ENCODE results near the gene PRSS22.

GRCh38 chr16:2867987-2868789 is 10.2 kb upstream of the PRSS22 start:
- TF ChIP-seq EP300 (IDR thresholded peaks at IDR 0.05): no peak
- TF ChIP-seq CTCF (IDR thresholded peaks at IDR 0.05): peak in 2 of 3 experiments; percentile 97 to 98

All from esophagus muscularis mucosa (tissue), 3 donors.